ENCODE results near the gene CCNB3.
"Not testable (repeated sequence)": the region's sequence is repeated elsewhere in the genome, so short reads cannot be mapped to it uniquely, and the experiment has no call there.

The CCNB3 gene

GRCh38 chrX:50200907-50201306 lies 3.7 kb upstream of the CCNB3 start, which contains the start of gene AKAP4:
TSS of gene AKAP4 (minus strand) at chrX:50201007. CDS start at chrX:50200889, 118 bp downstream.
- H3K9me3 ChIP-seq (ENCODE audit: control insufficient read depth, insufficient read depth, low read length) = no peaks in the 10 kb centered on the region
- no peaks in the 10 kb centered on the region; the same call in 1 of the 2 replicates for H3K36me3 ChIP-seq (ENCODE audit: insufficient read depth, low read length)
- peaks cover 22% of the 10 kb centered on the region for H3K4me1 ChIP-seq (ENCODE audit: insufficient read depth, low read length)
- H3K9ac ChIP-seq (ENCODE audit: low read depth, low read length) = no peak within 1 kb of the TSS

- H3K4me1 ChIP-seq (ENCODE audit: insufficient read depth, low read length) = peaks cover 22% of the 10 kb centered on the region
These were observed 2.0 kb upstream of the CCNB3 start for GRCh38 chrX:50202539-50202938.

GRCh38 chrX:50206753-50207152 lies 2.2 kb downstream of the CCNB3 start:
- no peaks in the 10 kb centered on the region for H3K9me3 ChIP-seq (ENCODE audit: control insufficient read depth, insufficient read depth, low read length)
- no peaks in the 10 kb centered on the region for H3K36me3 ChIP-seq (ENCODE audit: insufficient read depth, low read length)
- no peak overlapping the region for H3K9ac ChIP-seq (ENCODE audit: low read depth, low read length)
- peaks cover 19% of the 10 kb centered on the region for H3K4me1 ChIP-seq (ENCODE audit: insufficient read depth, low read length)

More at GRCh38 chrX:50202539-50202938, 2.0 kb upstream of the CCNB3 start:
- Histone ChIP-seq H3K36me3 (ENCODE audit: insufficient read depth, low read length) (no peaks in the 10 kb centered on the region; the same call in 1 of the 2 replicates), H3K9me3 (ENCODE audit: control insufficient read depth, insufficient read depth, low read length) (no peaks in the 10 kb centered on the region), H3K9ac (ENCODE audit: low read depth, low read length) (no peak overlapping the region)

GRCh38 chrX:50211510-50211909 lies 6.9 kb downstream of the CCNB3 start:
- H3K36me3 ChIP-seq (ENCODE audit: insufficient read depth, low read length) = no peaks in the 10 kb centered on the region
- no peak overlapping the region for H3K9ac ChIP-seq (ENCODE audit: low read depth, low read length)
- H3K9me3 ChIP-seq (ENCODE audit: control insufficient read depth, insufficient read depth, low read length) = no peaks in the 10 kb centered on the region
- H3K4me1 ChIP-seq (ENCODE audit: insufficient read depth, low read length) = no peaks in the 10 kb centered on the region

- no peaks in the 10 kb centered on the region for H3K36me3 ChIP-seq (ENCODE audit: insufficient read depth, low read length)
- no peaks in the 10 kb centered on the region for H3K4me1 ChIP-seq (ENCODE audit: insufficient read depth, low read length)
- H3K9me3 ChIP-seq (ENCODE audit: control insufficient read depth, insufficient read depth, low read length) = no peaks in the 10 kb centered on the region
- no peak overlapping the region for H3K9ac ChIP-seq (ENCODE audit: low read depth, low read length)
These were observed 76.7 kb downstream of the CCNB3 start for GRCh38 chrX:50281253-50281652.

GRCh38 chrX:50327235-50327634 lies 122.7 kb downstream of the CCNB3 start:
- Histone ChIP-seq H3K9ac (ENCODE audit: low read depth, low read length) (no peak overlapping the region), H3K9me3 (ENCODE audit: control insufficient read depth, insufficient read depth, low read length) (no peaks in the 10 kb centered on the region), H3K4me1 (ENCODE audit: insufficient read depth, low read length) (no peaks in the 10 kb centered on the region), H3K36me3 (ENCODE audit: insufficient read depth, low read length) (no peaks in the 10 kb centered on the region)

GRCh38 chrX:50332668-50333067 lies 128.1 kb downstream of the CCNB3 start:
- not testable (repeated sequence) for H3K9ac ChIP-seq (ENCODE audit: low read depth, low read length); H3K4me1 ChIP-seq (ENCODE audit: insufficient read depth, low read length); H3K36me3 ChIP-seq (ENCODE audit: insufficient read depth, low read length); H3K9me3 ChIP-seq (ENCODE audit: control insufficient read depth, insufficient read depth, low read length)

GRCh38 chrX:50333308-50333707 lies 128.7 kb downstream of the CCNB3 start:
- Histone ChIP-seq H3K36me3 (ENCODE audit: insufficient read depth, low read length) (no peaks in the 10 kb centered on the region), H3K9me3 (ENCODE audit: control insufficient read depth, insufficient read depth, low read length) (0 out of 2 replicates have a peak, but pooled peaks cover 3% of the 10 kb centered on the region), H3K9ac (ENCODE audit: low read depth, low read length) (no peak overlapping the region), H3K4me1 (ENCODE audit: insufficient read depth, low read length) (no peaks in the 10 kb centered on the region)

- Histone ChIP-seq H3K9ac (ENCODE audit: low read depth, low read length) (no peak overlapping the region), H3K4me1 (ENCODE audit: insufficient read depth, low read length) (no peaks in the 10 kb centered on the region), H3K9me3 (ENCODE audit: control insufficient read depth, insufficient read depth, low read length) (no peaks in the 10 kb centered on the region), H3K36me3 (ENCODE audit: insufficient read depth, low read length) (no peaks in the 10 kb centered on the region)
These were observed 139.4 kb downstream of the CCNB3 start for GRCh38 chrX:50343917-50344316.

GRCh38 chrX:50372966-50373365 lies 168.4 kb downstream of the CCNB3 start:
- Histone ChIP-seq H3K9ac (ENCODE audit: low read depth, low read length) (no peak overlapping the region), H3K4me1 (ENCODE audit: insufficient read depth, low read length) (no peaks in the 10 kb centered on the region), H3K9me3 (ENCODE audit: control insufficient read depth, insufficient read depth, low read length) (no peaks in the 10 kb centered on the region), H3K36me3 (ENCODE audit: insufficient read depth, low read length) (no peaks in the 10 kb centered on the region)

GRCh38 chrX:50375481-50376267 lies 171.1 kb downstream of the CCNB3 start:
- H3K4me1 ChIP-seq (ENCODE audit: insufficient read depth, low read length) = no peaks in the 10 kb centered on the region
- no peaks in the 10 kb centered on the region for H3K9me3 ChIP-seq (ENCODE audit: control insufficient read depth, insufficient read depth, low read length)
- no peaks in the 10 kb centered on the region for H3K36me3 ChIP-seq (ENCODE audit: insufficient read depth, low read length)

GRCh38 chrX:50381729-50382415 lies 177.3 kb downstream of the CCNB3 start:
- H3K9ac ChIP-seq (ENCODE audit: low read depth, low read length) = no peak overlapping the region
- no peaks in the 10 kb centered on the region for H3K4me1 ChIP-seq (ENCODE audit: insufficient read depth, low read length)
- H3K36me3 ChIP-seq (ENCODE audit: insufficient read depth, low read length) = no peaks in the 10 kb centered on the region
- H3K9me3 ChIP-seq (ENCODE audit: control insufficient read depth, insufficient read depth, low read length) = no peaks in the 10 kb centered on the region

More at GRCh38 chrX:50375481-50376267, 171.1 kb downstream of the CCNB3 start:
- H3K9ac ChIP-seq (ENCODE audit: low read depth, low read length) = no peak overlapping the region

- Histone ChIP-seq H3K9me3 (ENCODE audit: control insufficient read depth, insufficient read depth, low read length) (no peaks in the 10 kb centered on the region), H3K36me3 (ENCODE audit: insufficient read depth, low read length) (no peaks in the 10 kb centered on the region), H3K4me1 (ENCODE audit: insufficient read depth, low read length) (no peaks in the 10 kb centered on the region), H3K9ac (ENCODE audit: low read depth, low read length) (no peak overlapping the region)
These were observed 182.0 kb downstream of the CCNB3 start for GRCh38 chrX:50386520-50386919.

GRCh38 chrX:50393902-50394301 lies 189.3 kb downstream of the CCNB3 start:
- H3K9ac ChIP-seq (ENCODE audit: low read depth, low read length) = no peak overlapping the region
- no peaks in the 10 kb centered on the region for H3K4me1 ChIP-seq (ENCODE audit: insufficient read depth, low read length)
- H3K9me3 ChIP-seq (ENCODE audit: control insufficient read depth, insufficient read depth, low read length) = no peaks in the 10 kb centered on the region
- no peaks in the 10 kb centered on the region for H3K36me3 ChIP-seq (ENCODE audit: insufficient read depth, low read length)

Data from ES-I3 (cell line).